Measurements from ENCODE around the gene RPL22.

GRCh38 chr1:6180268-6180706 is 19.1 kb downstream of the RPL22 start, which contains the start of gene CHD5:
- no peak for TF ChIP-seq EP300 (IDR thresholded peaks at IDR 0.05)
- no peak for TF ChIP-seq CTCF (IDR thresholded peaks at IDR 0.05)
- no peak for TF ChIP-seq POLR2A (IDR thresholded peaks at IDR 0.05)

Data from tibial nerve (tissue), 4 donors.